Frontal cortex (tissue), 4 donors: ENCODE measurements around the gene RFLNA. TPM values are rescaled to one million over a fixed set of nuclear protein-coding genes. Genes with fewer than 3 reads are reported as not detected.

Experiments used
- DNase-seq, 2 donors: peaks; one replicate each; pipeline ENCODE4 v3.0.0; 2012; ENCODE audit warnings: low spot score in 2 of 2
- FAIRE-seq: peaks from 2 replicates; lab custom pipeline; 2012; peaks lifted over from hg19 to GRCh38; lab: Jason Lieb, UNC
- total RNA-seq: library from RNA; depleted of rRNA; stranded (reverse); fragments of >200 nt; gene quantifications from one replicate; pipeline ENCODE4 v1.2.3, GENCODE V29; 2014
- donor health status: control.
- donor health status: control.
- donor health status: control.

The RFLNA gene
- total RNA-seq, 1 donor from 2014 or later: 7.7 TPM

- no peak for FAIRE-seq
- no peak for DNase-seq
Observed at GRCh38 chr12:124301084-124301654, 6.3 kb downstream of the RFLNA start.

DNA sequence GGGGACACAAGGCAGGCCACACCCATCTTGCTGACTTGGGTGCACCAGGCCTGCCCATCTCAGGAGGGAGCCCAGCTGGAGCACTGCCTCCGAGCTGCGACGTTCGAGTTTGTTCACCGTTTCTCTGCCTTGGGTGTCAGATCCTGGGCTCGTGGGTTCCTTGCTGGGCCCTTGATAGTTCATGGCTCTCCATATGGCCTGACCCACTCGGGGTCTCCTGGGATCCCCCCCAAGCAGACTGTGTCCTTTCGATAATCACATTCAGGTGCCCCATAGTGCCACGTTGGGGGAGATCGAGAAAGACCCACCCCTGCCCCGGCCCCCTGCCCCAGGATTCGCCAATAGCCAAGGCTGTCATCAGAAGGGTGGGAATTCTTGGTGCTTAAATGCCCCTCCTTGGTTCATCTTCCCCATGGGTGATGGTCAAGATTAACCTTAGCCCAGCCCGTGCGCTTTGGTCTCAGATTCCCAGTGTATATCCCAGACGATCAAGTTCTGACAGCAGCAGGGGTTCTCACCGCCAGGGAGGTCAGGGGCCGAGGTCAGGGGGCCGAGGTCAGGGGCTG, 7.4 kb downstream of the RFLNA start:
- no peak for DNase-seq

DNA sequence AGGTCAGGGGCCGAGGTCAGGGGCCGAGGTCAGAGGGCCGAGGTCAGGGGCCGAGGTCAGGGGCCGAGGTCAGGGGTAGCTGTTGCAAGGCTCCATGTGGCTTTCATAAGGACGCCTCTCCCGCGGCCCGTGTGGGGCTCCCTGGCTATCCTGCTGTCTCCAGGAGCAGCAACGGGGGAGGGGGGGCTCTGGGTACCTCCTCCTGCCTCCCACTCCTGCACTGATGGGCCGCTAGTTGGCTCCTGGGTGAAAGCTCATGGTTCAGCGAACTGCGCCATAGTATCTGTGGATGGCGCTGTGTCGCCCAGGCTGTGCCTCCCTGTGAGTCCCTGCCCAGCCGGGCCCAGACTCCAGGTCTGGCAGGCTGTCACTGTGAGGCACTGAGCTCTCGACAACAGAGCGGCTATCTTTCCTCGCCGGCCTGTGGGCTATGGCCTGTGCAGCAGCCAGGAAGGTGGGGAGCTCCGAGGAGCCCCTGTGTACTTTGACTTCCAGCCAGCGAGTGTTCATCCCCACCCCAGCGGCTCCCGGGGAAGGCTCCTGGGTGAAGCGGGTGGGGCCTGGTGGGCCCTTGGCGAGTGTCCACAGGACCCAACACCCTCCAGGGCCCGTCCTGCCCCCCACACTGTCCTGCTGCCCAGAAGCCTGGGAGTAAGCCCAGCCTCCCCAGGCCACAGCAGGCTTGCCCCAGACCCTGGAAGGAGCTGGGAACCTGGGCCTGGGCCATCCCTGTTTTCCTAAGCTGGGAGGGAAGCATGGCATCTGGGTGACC, 8.1 kb downstream of the RFLNA start:
- DNase-seq: no peak
- FAIRE-seq: no peak

More for the DNA sequence above, 7.4 kb downstream of the RFLNA start:
- no peak for FAIRE-seq

DNA sequence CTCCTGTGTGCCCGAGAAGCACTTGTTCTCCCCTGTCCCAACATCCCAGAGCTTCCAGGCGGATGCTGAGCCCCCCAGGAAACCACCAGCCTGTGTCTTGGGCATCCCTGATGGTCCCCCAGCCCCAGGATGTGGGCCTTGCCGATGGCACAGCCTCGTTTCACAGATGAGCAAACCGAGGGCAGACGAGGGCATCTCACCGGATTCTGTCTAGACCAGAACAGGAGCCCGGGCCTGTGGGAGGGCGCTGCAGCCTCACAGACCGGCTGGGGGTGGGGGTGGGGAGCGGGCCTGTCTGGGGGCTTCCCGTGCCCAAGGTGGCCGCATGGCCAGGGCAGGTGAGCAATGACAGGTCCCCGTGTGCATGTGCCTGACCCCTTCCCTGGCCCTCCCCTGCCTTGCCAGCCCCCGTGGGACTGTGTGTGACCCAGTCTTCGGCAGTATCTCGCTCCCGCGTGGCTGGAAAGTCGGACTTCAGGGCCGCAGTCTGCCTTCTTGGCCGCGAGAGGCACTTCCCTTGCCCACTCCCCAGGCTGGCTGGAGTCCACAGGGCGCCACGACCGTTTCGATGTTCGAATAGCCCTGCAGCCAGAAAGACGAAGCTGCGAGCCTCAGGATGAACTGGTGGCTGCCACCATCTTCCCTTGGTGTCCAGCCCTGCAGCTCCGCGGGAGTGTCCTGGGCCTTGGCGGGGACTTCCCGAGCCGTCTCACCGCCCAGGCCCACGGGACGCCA, 8.9 kb downstream of the RFLNA start:
- DNase-seq: no peak
- FAIRE-seq: no peak

- DNase-seq (no peak), FAIRE-seq (no peak)
Observed at GRCh38 chr12:124304314-124304790, 9.5 kb downstream of the RFLNA start.

DNA sequence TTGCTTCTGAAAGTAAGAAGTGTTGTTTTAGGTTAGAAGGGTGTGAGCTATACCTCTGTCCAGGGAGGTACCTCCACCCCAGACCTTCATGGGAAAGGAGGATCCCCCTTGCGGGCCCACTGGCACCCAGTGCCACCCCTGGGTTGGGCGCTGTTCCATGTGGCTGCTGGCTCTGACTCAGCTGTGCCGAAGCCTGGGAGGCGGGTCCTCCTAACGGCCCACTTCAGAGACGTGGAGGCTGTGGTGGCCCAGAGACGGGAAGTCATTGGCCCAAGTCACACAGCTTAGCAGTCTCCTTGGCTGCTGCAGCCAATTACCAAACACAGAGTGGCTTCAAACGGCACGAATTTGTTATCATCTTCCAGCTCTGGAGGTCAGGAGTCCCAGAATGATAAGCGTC, 10.2 kb downstream of the RFLNA start:
- DNase-seq (no peak), FAIRE-seq (no peak)

DNA sequence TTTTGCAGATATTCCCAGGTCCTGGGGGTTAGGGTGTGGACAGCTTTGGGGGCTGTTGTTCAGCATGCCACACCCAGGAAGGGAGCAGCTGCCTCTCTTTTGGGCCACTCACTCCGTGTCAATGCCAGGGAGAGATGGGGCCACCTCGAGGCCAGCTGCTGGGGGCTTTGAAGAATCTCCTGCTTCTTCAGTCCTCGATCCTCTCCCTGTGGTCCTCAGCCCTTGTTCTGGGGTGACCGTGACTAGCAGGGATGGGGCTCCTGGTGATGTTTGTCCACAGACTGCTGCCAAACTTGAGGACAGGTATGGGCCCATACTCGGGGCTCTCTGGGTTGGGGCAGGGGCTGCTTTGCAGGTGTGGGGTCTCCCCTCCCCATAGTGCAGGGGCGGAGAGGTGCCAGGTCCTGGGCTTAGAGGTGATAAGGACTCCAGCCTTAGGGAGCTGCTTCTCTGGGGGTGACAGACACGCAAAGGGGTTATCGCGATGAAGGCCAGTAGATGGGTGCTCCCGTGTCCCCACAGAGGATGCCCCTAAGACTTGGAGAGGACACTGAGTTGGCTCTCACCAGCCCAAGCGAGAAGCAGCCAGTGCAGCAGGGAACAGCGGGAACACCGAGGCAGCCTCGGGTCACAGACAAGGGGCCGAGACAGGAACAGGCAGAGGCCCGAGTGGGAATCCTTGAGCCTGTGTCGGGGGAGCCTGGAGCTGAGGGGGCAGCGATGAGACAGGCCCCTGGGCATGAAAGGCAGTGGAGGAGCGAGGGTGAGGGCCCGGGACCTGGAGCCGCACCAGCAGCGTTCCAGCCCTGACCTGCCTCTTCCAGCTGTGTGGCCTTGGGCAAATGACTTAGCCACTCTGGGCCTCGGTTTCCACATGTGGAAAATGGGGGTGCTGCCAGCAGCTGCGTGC, 11.1 kb downstream of the RFLNA start:
- FAIRE-seq: no peak
- no peak for DNase-seq

GRCh38 chr12:124306686-124307555, 12.0 kb downstream of the RFLNA start:
- DNase-seq (no peak), FAIRE-seq (no peak)

DNA sequence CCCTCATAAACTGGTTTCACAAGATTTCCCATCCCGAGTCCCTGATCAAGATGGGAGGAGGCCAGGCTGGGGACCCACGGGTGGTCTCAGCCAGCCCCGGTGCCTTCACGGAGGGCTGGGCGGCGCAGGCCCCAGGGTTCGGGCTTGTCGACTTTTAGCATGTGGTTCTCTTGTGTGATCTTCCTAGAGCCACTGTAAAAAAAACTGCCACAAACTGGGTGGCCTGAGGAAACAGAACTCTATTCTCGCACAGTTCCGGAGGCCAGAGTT, 12.6 kb downstream of the RFLNA start:
- FAIRE-seq (no peak), DNase-seq (no peak)

DNA sequence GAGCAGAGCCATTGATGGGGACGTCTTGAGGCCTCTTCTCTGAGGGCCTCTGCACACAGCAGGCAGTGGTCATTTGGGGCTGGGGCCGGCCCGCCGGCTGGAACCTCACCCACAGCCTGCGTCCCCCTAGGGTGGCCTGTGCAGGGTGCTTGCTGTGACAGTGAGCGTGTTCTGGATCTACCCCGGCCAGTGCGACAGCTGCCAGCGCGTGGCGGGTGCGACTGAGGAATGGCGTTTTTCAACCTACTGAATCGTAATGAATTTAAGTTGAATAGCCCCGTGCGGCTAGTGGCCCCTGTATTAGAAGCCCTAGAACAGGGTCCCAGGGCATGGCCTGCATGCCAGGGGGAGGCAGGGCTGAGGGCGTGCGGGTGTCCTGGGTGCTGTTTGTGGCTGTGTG, 13.8 kb downstream of the RFLNA start:
- FAIRE-seq: no peak
- DNase-seq: no peak

GRCh38 chr12:124309231-124309630, 14.3 kb downstream of the RFLNA start:
- DNase-seq (no peak), FAIRE-seq (no peak)

DNA sequence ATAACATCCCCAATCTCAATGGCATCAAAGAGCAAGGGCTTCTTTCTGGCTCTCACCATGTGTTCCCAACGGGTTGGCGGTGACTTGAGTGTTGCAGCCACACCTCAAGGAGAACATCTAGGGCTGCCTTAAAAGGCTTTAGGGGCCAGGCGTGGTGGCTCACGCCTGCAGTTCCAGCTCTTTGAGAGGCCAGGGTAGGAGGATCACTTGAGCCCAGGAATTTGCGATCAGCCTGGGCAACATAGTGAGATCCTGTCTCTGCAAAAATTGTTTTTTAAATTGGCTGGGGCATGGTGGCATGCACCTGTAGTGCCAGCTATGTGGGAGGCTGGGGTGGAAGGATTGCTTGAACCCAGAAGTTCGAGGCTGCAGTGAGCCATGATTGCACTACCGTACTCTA, 14.9 kb downstream of the RFLNA start:
- FAIRE-seq (no peak), DNase-seq (no peak)

- FAIRE-seq (no peak), DNase-seq (no peak)
Observed at GRCh38 chr12:124310178-124310577, 15.3 kb downstream of the RFLNA start.

GRCh38 chr12:124310785-124311184, 15.9 kb downstream of the RFLNA start:
- no peak for DNase-seq
- FAIRE-seq: no peak

- DNase-seq (no peak), FAIRE-seq (no peak)
Observed at GRCh38 chr12:124311292-124312109, 16.6 kb downstream of the RFLNA start.

GRCh38 chr12:124312601-124313000, 17.7 kb downstream of the RFLNA start:
- FAIRE-seq (no peak), DNase-seq (no peak)

- no peak for FAIRE-seq
- DNase-seq: no peak
Observed at GRCh38 chr12:124314207-124314606, 19.3 kb downstream of the RFLNA start.

DNA sequence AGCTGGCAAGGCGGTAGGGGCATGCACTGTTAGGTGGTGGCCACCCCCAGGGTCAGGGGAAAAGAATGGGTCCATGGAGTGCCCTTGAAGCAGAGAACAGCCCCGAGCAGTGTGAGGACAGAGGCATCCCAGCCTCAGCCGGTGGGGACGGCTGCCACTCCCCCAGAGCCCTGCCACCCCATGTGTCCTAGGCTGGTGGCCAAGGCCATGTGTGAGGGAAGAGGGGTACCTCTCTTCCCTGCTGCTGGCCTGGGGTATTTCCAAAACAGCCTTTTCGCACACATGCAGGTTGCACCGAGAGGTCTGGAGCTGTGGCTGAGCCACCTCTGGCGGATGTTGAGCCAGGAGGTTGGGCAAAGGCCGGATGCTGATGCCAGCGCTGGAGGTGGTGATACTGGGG, 19.9 kb downstream of the RFLNA start:
- DNase-seq (no peak), FAIRE-seq (no peak)
